Epidermal melanocyte (primary cell): ENCODE data around the gene MRPS14.
"Not testable (repeated sequence)": the region's sequence is repeated elsewhere in the genome, so short reads cannot be mapped to it uniquely, and the experiment has no call there.

ENCODE experiments used
- DNase-seq: peaks from one replicate; pipeline ENCODE4 v3.0.0; 2011; ENCODE audit warnings: low spot score; ENCODE audit not compliant: insufficient read length

Gene MRPS14

GRCh38 chr1:175023922-175024242, 657 bp upstream of the MRPS14 start:
- DNase-seq: not testable (repeated sequence)

- DNase-seq: no peak
These were observed 3.7 kb downstream of the MRPS14 start for GRCh38 chr1:175019524-175019923.

- DNase-seq: no peak
These were observed 8.0 kb downstream of the MRPS14 start for GRCh38 chr1:175015243-175015642.

- no peak for DNase-seq
These were observed 9.8 kb downstream of the MRPS14 start for GRCh38 chr1:175013445-175013844.

- DNase-seq: no peak
These were observed 13.7 kb downstream of the MRPS14 start for GRCh38 chr1:175009532-175009931.

- no peak for DNase-seq
These were observed 18.0 kb downstream of the MRPS14 start for GRCh38 chr1:175005085-175005783.

GRCh38 chr1:175003521-175003920, 19.7 kb downstream of the MRPS14 start:
- DNase-seq: no peak

DNA sequence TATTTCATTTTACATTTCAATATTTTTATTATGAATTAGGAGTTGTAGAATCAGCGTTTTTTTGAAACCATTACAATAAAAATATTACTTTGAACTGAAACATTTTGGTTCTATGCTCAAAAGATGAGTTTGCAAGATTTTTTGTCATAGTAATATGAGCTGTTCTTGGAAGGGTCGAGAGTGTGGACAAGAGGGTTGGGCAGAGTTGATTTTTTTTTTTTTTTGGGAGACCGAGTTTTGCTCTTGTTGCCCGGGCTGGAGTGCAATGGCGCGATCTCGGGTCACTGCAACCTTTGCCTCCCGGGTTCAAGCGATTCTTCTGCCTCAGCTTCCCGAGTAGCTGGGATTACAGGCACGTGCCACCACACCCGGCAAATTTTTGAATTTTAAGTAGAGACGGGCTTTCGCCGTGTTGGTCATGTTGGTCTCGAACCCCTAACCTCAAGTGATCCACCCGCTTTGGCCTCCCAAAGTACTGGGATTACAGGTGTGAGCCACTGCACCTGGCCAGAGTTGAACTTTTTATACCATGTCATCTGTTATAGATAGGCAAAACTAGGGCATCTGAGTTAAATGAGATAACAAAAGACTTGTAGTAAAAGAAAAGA, 20.2 kb downstream of the MRPS14 start:
- DNase-seq: no peak

GRCh38 chr1:175000697-175001187, 22.5 kb downstream of the MRPS14 start:
- no peak for DNase-seq

DNA sequence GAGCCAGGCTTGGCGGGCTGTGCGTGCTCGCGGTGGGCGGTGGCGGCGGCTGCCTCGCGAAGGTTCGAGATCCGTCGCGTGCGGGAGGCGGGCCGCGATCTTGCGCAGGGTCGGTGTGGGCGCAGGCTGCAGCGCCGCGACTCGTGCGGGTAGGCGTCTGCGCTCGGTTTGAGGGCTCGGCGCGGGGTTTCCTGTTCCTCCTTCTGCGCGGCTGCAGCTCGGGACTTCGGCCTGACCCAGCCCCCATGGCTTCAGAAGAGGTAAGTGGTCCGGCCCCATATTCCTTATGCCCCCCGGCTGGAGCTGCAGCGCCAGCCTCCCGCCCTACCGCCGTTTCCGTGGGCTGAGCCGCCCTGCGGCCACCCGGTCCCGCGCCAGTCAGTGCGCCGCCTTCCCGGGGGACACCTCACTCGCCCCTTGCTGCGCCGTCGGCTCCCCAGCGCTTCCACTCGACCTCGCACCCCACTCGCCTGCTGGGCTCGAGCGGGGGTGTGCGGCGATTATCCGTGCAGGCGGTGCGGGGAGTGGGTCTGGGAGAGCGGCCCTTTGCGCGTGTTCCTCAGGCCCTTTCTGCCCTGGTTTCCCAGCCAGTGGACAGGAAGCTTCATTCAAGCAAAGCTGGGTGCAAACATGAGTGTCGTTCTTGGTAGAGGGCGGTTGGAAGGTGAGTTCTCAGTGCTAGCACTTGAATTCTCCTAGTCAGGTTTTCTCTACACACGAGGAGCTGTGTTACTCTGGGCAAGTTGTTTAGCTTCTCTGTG, 23.1 kb downstream of the MRPS14 start, which contains the start of gene CACYBP:
TSS of gene CACYBP (plus strand) at position 12 of the 761 bp plus-strand sequence. CDS start at position 246, 234 bp downstream.
- DNase-seq: no peak

- peak; percentile 80 for DNase-seq
These were observed 23.8 kb downstream of the MRPS14 start for GRCh38 chr1:174999216-174999935.

DNA sequence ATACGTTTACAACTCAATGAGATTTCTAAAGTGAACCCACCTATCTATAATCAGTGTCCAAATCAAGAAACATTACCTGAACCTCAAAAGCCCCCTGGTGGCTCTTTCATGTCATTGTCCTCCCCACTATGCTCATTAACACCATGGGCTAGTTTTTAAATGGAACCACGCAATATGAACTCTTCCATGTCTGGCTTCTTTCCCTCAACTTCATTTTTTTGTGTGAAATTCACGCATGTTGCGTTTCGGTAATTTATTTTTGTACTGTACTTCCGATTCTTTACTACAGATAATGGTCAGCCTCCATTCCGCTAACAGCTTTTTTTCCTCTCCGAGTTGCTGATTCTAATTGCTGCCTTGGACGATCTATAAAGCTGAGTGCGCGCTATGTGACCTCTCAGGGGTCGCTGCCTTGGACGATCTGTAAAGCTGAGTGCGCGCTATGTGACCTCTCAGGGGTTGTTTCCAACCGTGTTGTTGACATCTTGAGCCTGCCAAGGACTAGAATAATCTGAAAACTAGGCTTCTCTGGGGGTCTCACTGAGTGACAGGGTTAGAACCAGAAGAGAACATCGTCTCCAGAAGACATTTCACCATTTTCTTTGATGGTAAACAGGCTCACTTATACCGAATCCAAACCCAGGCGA, 24.5 kb downstream of the MRPS14 start:
- DNase-seq: no peak

DNA sequence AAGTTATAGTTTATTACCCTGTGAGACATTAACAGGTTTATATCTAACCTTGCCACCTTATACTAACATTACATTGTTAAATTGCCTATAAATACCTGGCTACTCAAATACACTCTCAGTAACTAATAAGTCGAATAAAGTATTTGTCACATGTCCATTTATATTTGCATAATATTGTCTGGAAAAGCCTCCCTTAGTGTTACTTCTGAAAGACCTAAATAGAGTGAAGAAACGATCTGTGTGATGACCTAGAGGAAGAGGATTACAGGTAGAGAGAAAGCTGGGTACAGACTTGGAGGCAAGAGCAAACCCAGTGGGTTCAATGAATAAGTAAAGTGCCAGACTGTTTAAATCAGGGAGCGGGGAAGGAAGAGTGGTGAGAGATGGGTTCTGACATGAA, 26.2 kb downstream of the MRPS14 start:
- DNase-seq: no peak

DNA sequence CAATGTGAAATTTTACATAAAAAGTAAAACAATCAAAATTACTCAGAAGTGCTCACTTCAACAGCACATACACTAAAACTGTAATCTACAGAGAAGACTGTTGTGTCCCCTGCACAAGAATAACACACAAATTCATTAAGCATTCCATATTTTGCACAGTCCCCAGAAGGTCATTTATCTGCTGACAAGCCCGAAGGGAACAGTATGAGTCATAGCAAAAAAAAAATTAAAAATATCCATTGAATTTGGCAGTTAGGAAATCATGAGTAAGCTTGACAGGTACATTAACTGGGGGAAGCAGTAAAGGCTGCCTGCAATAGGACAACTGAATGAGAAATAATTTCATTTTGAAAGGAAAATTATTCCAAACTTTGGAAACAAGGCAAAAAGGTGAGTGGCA, 26.7 kb downstream of the MRPS14 start:
- no peak for DNase-seq

GRCh38 chr1:174995916-174996315, 27.3 kb downstream of the MRPS14 start:
- DNase-seq: no peak

GRCh38 chr1:174995121-174995520, 28.1 kb downstream of the MRPS14 start:
- no peak for DNase-seq

DNA sequence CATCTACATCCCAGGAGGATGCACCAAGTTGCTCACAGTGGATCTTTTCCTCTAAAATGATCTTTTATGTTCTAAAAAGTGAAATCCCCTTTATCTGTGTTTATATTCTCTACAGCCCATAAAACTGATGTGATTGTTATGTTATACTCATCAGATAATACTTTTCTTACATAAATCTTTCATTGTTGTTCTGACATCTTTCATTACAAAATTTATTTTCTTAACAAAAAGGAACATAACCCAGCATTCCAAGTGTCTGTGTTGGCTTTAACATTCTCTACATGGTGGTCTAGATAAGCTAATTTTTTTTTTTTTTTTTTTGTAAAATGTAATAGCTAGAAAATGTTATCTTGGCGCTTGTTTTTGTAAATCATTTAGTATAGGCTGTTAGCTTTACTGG, 31.8 kb downstream of the MRPS14 start:
- no peak for DNase-seq

DNA sequence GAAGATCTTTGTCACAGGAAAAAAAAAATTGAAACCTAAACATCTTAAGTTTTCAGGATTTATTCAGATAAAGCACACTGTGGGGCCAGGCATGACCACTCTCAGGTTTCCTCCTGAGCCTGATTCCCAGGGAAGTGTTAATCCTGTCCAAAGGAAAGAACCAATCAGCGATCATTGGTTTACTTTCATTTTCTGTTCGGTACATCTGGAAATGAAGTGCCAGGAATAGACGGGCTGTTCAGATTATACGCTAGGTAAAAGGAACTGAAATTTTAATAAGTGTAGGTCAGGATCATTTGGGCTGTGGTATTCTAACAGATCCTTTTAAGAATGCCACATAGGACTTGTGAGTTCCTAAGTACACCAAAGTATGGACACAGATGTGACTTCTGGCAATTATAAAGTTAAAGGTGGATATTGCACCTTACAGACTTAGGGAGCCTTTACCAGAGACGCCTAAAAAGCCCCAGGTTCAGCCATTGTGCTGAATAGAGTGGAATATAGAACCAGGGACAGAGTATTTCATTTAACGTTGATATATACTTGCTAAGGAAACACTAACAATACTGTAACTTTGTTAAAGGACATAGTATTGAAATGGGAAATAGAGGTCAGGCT, 32.7 kb downstream of the MRPS14 start:
- no peak for DNase-seq

DNA sequence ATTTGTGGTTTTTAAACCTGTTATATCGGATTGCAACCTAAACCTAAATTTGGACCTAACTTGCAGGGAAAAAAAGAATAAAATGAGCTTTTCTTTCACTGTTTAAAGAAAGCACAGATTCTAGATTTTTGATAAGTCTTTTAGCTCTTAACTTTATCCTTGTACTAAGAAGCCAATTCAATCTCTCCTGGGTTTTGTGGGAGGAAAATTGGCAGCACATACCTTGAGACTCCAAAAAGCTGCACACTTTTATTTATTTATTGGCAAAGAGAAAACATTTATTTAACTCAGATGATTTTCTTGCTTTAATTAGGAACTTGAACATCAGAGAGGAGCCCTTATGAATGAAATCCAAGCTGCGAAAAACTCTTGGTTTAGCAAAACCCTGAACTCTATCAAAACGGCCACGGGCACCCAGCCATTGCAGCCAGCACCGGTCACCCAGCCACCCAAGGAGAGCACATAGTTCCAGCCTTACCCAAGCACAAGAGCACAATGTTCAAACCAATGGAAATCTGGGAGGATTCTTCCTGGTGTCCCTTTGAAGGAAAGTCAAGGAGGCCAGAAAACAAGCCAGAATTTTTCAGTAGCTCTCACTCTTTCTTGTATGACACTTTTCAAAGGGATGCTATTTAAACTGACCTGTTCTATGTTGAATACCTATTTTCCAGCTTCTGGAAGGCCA, 33.5 kb downstream of the MRPS14 start:
- no peak for DNase-seq

GRCh38 chr1:174988986-174989385, 34.2 kb downstream of the MRPS14 start:
- DNase-seq: no peak
